GM10847 (cell line): ENCODE results near the gene GPR137B.

Source experiments
- POLR2A ChIP-seq: IDR thresholded peaks from 2 replicates; pipeline ENCODE4 v1.6.1; 2011; ENCODE audit not compliant: insufficient read length; ENCODE audit errors: extremely low read depth

The GPR137B gene

GRCh38 chr1:236242568-236242967, 100.2 kb downstream of the GPR137B start:
- TF ChIP-seq POLR2A: no peak

DNA sequence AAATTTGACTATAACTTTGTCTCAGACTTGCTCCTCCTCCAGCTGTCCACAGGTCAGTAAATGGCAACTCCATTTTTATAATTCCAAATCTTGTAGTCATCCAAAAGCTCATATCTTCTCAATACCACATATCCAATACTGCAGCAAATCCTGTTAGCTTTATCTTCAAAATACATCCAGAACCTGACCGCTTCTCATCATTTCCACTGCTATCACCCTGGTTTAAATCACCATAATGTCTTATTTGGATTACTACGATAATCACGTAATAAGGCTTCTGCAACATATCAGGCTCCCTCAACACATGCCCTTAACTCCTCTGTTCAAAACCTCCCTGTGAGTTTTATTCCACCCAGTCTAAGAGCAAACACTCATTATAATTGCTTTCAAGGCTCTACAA, 104.9 kb downstream of the GPR137B start:
- TF ChIP-seq POLR2A: no peak

- no peak for TF ChIP-seq POLR2A
Observed at GRCh38 chr1:236251587-236251986, 109.2 kb downstream of the GPR137B start.

DNA sequence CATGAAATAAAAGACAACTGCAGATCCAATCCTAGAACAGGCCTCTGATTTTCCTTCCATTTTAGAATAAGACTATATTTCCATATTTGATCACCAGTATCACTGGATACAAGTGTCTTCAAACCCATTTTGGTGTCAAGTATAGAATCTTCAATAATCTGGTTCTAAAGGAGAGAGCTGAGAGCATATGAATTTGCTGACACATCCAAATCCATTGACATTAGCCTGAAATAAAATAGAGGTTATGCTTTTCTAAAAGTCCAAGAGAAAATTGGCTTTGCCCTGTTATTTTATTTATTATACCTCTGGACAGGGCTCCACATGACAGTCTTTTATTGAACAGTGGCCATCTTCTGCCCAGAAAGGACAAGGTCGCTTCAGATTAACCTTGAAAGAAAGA, 110.8 kb downstream of the GPR137B start:
- no peak for TF ChIP-seq POLR2A

GRCh38 chr1:236253918-236254637, 111.7 kb downstream of the GPR137B start:
- no peak for TF ChIP-seq POLR2A

DNA sequence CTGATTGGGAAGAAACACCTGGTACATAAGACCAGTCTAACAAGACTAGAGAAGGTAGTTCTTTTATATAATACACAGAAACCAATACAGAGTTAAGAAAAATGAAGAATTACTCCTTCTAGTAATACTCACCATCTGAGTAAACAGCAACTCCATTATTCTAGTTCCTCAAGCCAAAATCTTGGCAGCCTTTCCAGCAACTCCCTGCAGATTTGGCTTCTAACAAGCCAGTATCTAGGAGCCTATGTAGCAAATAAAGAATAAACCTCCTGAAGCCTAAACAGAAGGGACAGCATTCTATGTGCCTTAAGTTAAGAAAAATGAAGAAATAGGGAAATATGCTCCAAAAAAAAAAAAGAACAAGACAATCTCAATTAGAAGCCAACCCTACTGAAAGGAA, 114.9 kb downstream of the GPR137B start:
- TF ChIP-seq POLR2A: no peak

DNA sequence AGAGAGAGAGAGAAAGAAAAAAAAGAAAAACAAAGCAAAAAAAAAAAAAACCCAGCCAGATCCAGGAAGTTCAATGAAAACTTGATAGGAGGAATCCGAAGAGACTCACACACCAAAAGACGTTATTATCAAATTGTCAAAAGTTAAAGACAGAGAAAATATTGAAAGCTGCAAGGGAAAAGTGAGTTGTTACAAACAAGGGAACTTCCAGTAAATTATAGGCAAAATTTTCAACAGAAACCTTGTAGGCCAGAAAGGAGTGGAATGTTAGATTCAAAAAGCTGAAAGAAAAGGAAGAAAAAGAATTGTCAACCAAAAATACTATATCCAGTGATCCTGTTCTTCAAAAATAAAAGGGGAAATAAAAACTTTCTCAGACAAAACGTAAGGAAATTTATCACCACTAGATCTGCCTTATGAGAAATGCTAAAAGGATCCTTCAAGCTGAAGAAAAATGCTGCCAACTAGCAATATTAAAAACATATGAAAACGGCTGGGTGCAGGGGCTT, 115.8 kb downstream of the GPR137B start:
- no peak for TF ChIP-seq POLR2A
